ENCODE measurements around the gene TRPV2.

- TF ChIP-seq POLR2A (IDR thresholded peaks at IDR 0.05; ENCODE audit: low read length): no peak
- TF ChIP-seq GATA1 (IDR thresholded peaks at IDR 0.05; ENCODE audit: low read depth, low read length): no peak
Measured at GRCh38 chr17:16437083-16437482, 21.7 kb downstream of the TRPV2 start.
